ENCODE data around the gene FAM168A. TPM values are rescaled to one million over a fixed set of nuclear protein-coding genes. Genes with fewer than 3 reads are reported as not detected.

FAM168A gene
- total RNA-seq, 1 experiment from 2014 or later, result 62.8 TPM

DNA sequence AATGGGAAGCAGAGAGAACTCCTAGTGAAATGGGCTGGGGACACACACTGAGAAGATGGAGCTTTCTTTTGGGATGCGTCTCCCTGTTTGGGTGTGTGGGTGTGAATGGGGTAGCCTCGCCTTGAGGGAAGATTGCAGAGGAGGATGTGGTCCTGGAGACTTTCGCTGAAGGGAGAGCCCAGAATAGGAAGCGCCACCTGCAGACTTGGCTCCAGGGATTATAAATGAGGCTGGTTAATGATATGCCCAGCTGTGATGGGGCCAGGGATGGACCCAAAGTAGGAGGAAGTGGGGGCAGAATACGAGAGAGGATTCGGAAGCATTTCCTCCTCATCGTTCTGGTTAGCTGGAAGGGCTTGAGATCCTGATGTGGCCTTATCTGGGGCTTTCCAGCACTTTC lies 208.0 kb downstream of the FAM168A start:
- BruUV-seq (replicated peaks), result no TSS peak
- H3K36me3 ChIP-seq (ENCODE audit: control insufficient read depth, insufficient read depth, low read length), result no peaks in the 10 kb centered on the region

DNA sequence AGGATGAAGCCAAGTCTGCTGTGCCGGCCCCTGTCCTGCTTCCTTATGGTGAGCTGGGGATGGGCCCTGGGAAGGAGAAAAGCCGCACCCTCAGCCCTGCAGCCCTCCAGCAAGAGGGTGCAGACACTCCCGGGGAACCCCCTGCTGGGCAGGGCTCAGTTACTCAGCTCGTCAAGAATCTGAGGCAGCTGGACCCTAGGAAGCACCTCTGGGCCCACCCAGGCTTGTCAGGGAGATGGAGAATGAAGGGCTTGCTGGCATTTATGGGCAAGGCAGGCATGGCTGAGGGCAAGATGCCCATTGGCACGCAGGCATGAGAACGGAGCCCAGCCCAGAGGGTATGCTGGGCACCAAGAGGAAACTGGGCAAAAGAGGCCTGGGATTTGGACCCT lies 208.8 kb downstream of the FAM168A start:
- no peak overlapping the region for H3K27ac ChIP-seq (ENCODE audit: low read length)
- BruUV-seq (replicated peaks), result no TSS peak
- H3K9me3 ChIP-seq (ENCODE audit: control insufficient read depth, insufficient read depth, low read depth, low read length), result no peaks in the 10 kb centered on the region
- no peak overlapping the region for H3K4me3 ChIP-seq (ENCODE audit: low read depth in 2 of 2, low read length in 2 of 2)
- POLR2A ChIA-PET, result interaction anchor here (1.5 kb wide), 1 partner anchor 17 kb away, joined by 3 read pairs; no protein-coding TSS in a partner anchor
- in situ Hi-C loops (cut with HindIII; ENCODE audit: low pct_unique_long_range_greater_than_20kb, low sequenced_read_pairs), result no loop called here
- H3K27me3 ChIP-seq (ENCODE audit: control insufficient read depth, insufficient read depth, low read length), result no peaks in the 10 kb centered on the region
- CTCF ChIA-PET, result no interaction called here
- H3K4me1 ChIP-seq (ENCODE audit: control insufficient read depth, insufficient read depth, low read length), result peaks cover 25% of the 10 kb centered on the region
- DNase-seq (ENCODE audit: low read depth, low spot score) (no peak), ATAC-seq (no peak)
- intact Hi-C loops (cut with micrococcal nuclease; ENCODE audit: unreplicated experiment), result no loop called here
- no peak for TF ChIP-seq POLR2AphosphoS5 (IDR thresholded peaks at IDR 0.05; ENCODE audit: low read depth, low read length)
- no peak for TF ChIP-seq SIN3A (IDR thresholded peaks at IDR 0.05; ENCODE audit: borderline replicate concordance, insufficient read depth, low read depth, low read length)
- TF ChIP-seq TCF7L2 (IDR thresholded peaks at IDR 0.05; ENCODE audit: low read depth, low read length), result no peak
- TF ChIP-seq, protein P1, sequence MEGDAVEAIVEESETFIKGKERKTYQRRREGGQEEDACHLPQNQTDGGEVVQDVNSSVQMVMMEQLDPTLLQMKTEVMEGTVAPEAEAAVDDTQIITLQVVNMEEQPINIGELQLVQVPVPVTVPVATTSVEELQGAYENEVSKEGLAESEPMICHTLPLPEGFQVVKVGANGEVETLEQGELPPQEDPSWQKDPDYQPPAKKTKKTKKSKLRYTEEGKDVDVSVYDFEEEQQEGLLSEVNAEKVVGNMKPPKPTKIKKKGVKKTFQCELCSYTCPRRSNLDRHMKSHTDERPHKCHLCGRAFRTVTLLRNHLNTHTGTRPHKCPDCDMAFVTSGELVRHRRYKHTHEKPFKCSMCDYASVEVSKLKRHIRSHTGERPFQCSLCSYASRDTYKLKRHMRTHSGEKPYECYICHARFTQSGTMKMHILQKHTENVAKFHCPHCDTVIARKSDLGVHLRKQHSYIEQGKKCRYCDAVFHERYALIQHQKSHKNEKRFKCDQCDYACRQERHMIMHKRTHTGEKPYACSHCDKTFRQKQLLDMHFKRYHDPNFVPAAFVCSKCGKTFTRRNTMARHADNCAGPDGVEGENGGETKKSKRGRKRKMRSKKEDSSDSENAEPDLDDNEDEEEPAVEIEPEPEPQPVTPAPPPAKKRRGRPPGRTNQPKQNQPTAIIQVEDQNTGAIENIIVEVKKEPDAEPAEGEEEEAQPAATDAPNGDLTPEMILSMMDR (IDR thresholded peaks at IDR 0.05), result no peak
- TF ChIP-seq, protein P2, sequence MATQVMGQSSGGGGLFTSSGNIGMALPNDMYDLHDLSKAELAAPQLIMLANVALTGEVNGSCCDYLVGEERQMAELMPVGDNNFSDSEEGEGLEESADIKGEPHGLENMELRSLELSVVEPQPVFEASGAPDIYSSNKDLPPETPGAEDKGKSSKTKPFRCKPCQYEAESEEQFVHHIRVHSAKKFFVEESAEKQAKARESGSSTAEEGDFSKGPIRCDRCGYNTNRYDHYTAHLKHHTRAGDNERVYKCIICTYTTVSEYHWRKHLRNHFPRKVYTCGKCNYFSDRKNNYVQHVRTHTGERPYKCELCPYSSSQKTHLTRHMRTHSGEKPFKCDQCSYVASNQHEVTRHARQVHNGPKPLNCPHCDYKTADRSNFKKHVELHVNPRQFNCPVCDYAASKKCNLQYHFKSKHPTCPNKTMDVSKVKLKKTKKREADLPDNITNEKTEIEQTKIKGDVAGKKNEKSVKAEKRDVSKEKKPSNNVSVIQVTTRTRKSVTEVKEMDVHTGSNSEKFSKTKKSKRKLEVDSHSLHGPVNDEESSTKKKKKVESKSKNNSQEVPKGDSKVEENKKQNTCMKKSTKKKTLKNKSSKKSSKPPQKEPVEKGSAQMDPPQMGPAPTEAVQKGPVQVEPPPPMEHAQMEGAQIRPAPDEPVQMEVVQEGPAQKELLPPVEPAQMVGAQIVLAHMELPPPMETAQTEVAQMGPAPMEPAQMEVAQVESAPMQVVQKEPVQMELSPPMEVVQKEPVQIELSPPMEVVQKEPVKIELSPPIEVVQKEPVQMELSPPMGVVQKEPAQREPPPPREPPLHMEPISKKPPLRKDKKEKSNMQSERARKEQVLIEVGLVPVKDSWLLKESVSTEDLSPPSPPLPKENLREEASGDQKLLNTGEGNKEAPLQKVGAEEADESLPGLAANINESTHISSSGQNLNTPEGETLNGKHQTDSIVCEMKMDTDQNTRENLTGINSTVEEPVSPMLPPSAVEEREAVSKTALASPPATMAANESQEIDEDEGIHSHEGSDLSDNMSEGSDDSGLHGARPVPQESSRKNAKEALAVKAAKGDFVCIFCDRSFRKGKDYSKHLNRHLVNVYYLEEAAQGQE (IDR thresholded peaks at IDR 0.05; ENCODE audit: insufficient read depth in 1 of 2, low read depth in 2 of 2, low read length in 1 of 2), result no peak
- H3K36me3 ChIP-seq (ENCODE audit: control insufficient read depth, insufficient read depth, low read length), result no peaks in the 10 kb centered on the region

More for the DNA sequence above, 208.0 kb downstream of the FAM168A start:
- Histone ChIP-seq H3K4me1 (ENCODE audit: control insufficient read depth, insufficient read depth, low read length) (peaks cover 17% of the 10 kb centered on the region), H3K27ac (ENCODE audit: low read length) (no peak overlapping the region), H3K27me3 (ENCODE audit: control insufficient read depth, insufficient read depth, low read length) (no peaks in the 10 kb centered on the region), H3K4me3 (ENCODE audit: low read depth in 2 of 2, low read length in 2 of 2) (no peak overlapping the region), H3K9me3 (ENCODE audit: control insufficient read depth, insufficient read depth, low read depth, low read length) (no peaks in the 10 kb centered on the region)
- ChIA-PET CTCF (no interaction called here), POLR2A (interaction anchor here (1.5 kb wide), 1 partner anchor 18 kb away, joined by 3 read pairs; no protein-coding TSS in a partner anchor)
- ATAC-seq (no peak), DNase-seq (ENCODE audit: low read depth, low spot score) (no peak)
- TF ChIP-seq, protein P2 (IDR thresholded peaks at IDR 0.05; ENCODE audit: insufficient read depth in 1 of 2, low read depth in 2 of 2, low read length in 1 of 2), result no peak
- TF ChIP-seq POLR2AphosphoS5 (IDR thresholded peaks at IDR 0.05; ENCODE audit: low read depth, low read length) (no peak), SIN3A (IDR thresholded peaks at IDR 0.05; ENCODE audit: borderline replicate concordance, insufficient read depth, low read depth, low read length) (no peak), TCF7L2 (IDR thresholded peaks at IDR 0.05; ENCODE audit: low read depth, low read length) (no peak)
- TF ChIP-seq, protein P1 (IDR thresholded peaks at IDR 0.05), result no peak
- in situ Hi-C loops (cut with HindIII; ENCODE audit: low pct_unique_long_range_greater_than_20kb, low sequenced_read_pairs), result no loop called here
- intact Hi-C loops (cut with micrococcal nuclease; ENCODE audit: unreplicated experiment), result loop anchor here (10.0 kb wide), 1 partner anchor 85 kb away; the partner anchor contains the start of gene ARHGEF17
